NT2/D1 (cell line): ENCODE results near the gene PEPD.

Experiments used
- DNase-seq: peaks from one replicate; pipeline ENCODE4 v3.0.0-alpha.2; 2011; ENCODE audit warnings: low read depth, low spot score
- H3K27me3 ChIP-seq: 2 replicates; pipeline ENCODE4 v1.6.0; 2011; ENCODE audit warnings: mild to moderate bottlenecking; ENCODE audit not compliant: insufficient read length, insufficient read depth
- H3K36me3 ChIP-seq: 2 replicates; pipeline ENCODE4 v1.6.1; 2011; ENCODE audit warnings: mild to moderate bottlenecking, low read length, mixed read lengths; ENCODE audit not compliant: insufficient read depth, insufficient read length
- H3K4me1 ChIP-seq: 2 replicates; pipeline ENCODE4 v1.5.1; 2011; ENCODE audit not compliant: insufficient read depth, insufficient read length
- H3K4me3 ChIP-seq: 2 replicates; pipeline ENCODE4 v1.5.1; 2011; ENCODE audit warnings: low read depth; ENCODE audit not compliant: insufficient read length
- H3K9ac ChIP-seq: 2 replicates; pipeline ENCODE4 v1.6.0; 2011; ENCODE audit warnings: low read depth; ENCODE audit not compliant: insufficient read length
- H3K9me3 ChIP-seq: 2 replicates; pipeline ENCODE4 v1.5.1; 2011; ENCODE audit warnings: mild to moderate bottlenecking, low read length; ENCODE audit not compliant: insufficient read depth
- SUZ12 ChIP-seq: IDR thresholded peaks from 2 replicates; pipeline ENCODE4 v1.6.1; 2011; ENCODE audit not compliant: insufficient read length, insufficient read depth; ENCODE audit errors: extremely low read depth
- YY1 ChIP-seq: IDR thresholded peaks from 2 replicates; pipeline ENCODE4 v1.6.1; 2011; ENCODE audit not compliant: insufficient read length, insufficient read depth
- ZNF274 ChIP-seq: IDR thresholded peaks from 2 replicates; pipeline ENCODE4 v1.6.1; 2011; ENCODE audit warnings: mild to moderate bottlenecking, low read depth, low read length

The PEPD gene

GRCh38 chr19:33448159-33448516 lies 73.5 kb downstream of the PEPD start:
- TF ChIP-seq ZNF274 (no peak), SUZ12 (no peak), YY1 (no peak)
- Histone ChIP-seq H3K9me3 (no peaks in the 10 kb centered on the region), H3K9ac (no peak overlapping the region), H3K27me3 (no peaks in the 10 kb centered on the region), H3K4me3 (no peak overlapping the region), H3K4me1 (no peaks in the 10 kb centered on the region), H3K36me3 (peaks cover 16% of the 10 kb centered on the region)
- DNase-seq = no peak

GRCh38 chr19:33447336-33448158 lies 74.0 kb downstream of the PEPD start:
- Histone ChIP-seq H3K36me3 (peaks cover 16% of the 10 kb centered on the region), H3K27me3 (no peaks in the 10 kb centered on the region), H3K4me1 (no peaks in the 10 kb centered on the region), H3K9ac (no peak overlapping the region), H3K9me3 (no peaks in the 10 kb centered on the region), H3K4me3 (no peak overlapping the region)
- TF ChIP-seq ZNF274 (no peak), YY1 (no peak), SUZ12 (no peak)
- DNase-seq = no peak

- Histone ChIP-seq H3K9ac (no peak overlapping the region), H3K27me3 (no peaks in the 10 kb centered on the region)
Observed at GRCh38 chr19:33446330-33447293, 75.0 kb downstream of the PEPD start.

GRCh38 chr19:33445442-33446329 lies 75.9 kb downstream of the PEPD start:
- H3K27me3 ChIP-seq = no peaks in the 10 kb centered on the region
- H3K4me3 ChIP-seq = no peak overlapping the region
- H3K4me1 ChIP-seq = no peaks in the 10 kb centered on the region
- no peak for TF ChIP-seq YY1
- no peak for TF ChIP-seq SUZ12
- TF ChIP-seq ZNF274 = no peak
- peaks cover 20% of the 10 kb centered on the region for H3K36me3 ChIP-seq
- no peak for DNase-seq
- no peaks in the 10 kb centered on the region for H3K9me3 ChIP-seq
- H3K9ac ChIP-seq = no peak overlapping the region

More at GRCh38 chr19:33446330-33447293, 75.0 kb downstream of the PEPD start:
- DNase-seq = no peak
- H3K9me3 ChIP-seq = no peaks in the 10 kb centered on the region
- no peak for TF ChIP-seq YY1
- TF ChIP-seq SUZ12 = no peak
- H3K4me3 ChIP-seq = no peak overlapping the region
- H3K4me1 ChIP-seq = no peaks in the 10 kb centered on the region
- H3K36me3 ChIP-seq = peaks cover 16% of the 10 kb centered on the region

GRCh38 chr19:33444562-33445441 lies 76.8 kb downstream of the PEPD start:
- TF ChIP-seq SUZ12 = no peak
- TF ChIP-seq YY1 = no peak
- no peak for TF ChIP-seq ZNF274
- H3K27me3 ChIP-seq = no peaks in the 10 kb centered on the region
- H3K4me1 ChIP-seq = no peaks in the 10 kb centered on the region
- H3K9me3 ChIP-seq = no peaks in the 10 kb centered on the region
- no peak overlapping the region for H3K4me3 ChIP-seq
- no peak overlapping the region for H3K9ac ChIP-seq
- H3K36me3 ChIP-seq = peaks cover 20% of the 10 kb centered on the region
- no peak for DNase-seq
